ENCODE data around the gene MT1F.
"Not testable (repeated sequence)": the region's sequence is repeated elsewhere in the genome, so short reads cannot be mapped to it uniquely, and the experiment has no call there.

The MT1F gene

GRCh38 chr16:56616608-56617211 is 41.0 kb upstream of the MT1F start:
- DNase-seq (ENCODE audit: low read depth) = no peak
- Histone ChIP-seq H3K4me1 (ENCODE audit: control insufficient read depth, insufficient read depth, low read length) (peaks cover 21% of the 10 kb centered on the region), H3K9ac (ENCODE audit: low read length) (peak overlapping the region; percentile 81), H3K4me3 (ENCODE audit: low read length) (peak overlapping the region; percentile 78), H3K9me3 (ENCODE audit: control insufficient read depth, low read length) (no peaks in the 10 kb centered on the region), H3K27me3 (replicated peaks; ENCODE audit: control insufficient read depth, insufficient read depth, low read length) (no peaks in the 10 kb centered on the region), H3K36me3 (ENCODE audit: control insufficient read depth, insufficient read depth, low read length, severe bottlenecking) (no peaks in the 10 kb centered on the region)

- peak; percentile 28 for DNase-seq (ENCODE audit: low read depth)
- H3K4me3 ChIP-seq (ENCODE audit: low read length) = peak overlapping the region; percentile 78
- H3K9ac ChIP-seq (ENCODE audit: low read length) = peak overlapping the region; percentile 81
- no peaks in the 10 kb centered on the region for H3K9me3 ChIP-seq (ENCODE audit: control insufficient read depth, low read length)
- H3K4me1 ChIP-seq (ENCODE audit: control insufficient read depth, insufficient read depth, low read length) = peaks cover 19% of the 10 kb centered on the region
- no peaks in the 10 kb centered on the region for H3K27me3 ChIP-seq (replicated peaks; ENCODE audit: control insufficient read depth, insufficient read depth, low read length)
- no peaks in the 10 kb centered on the region for H3K36me3 ChIP-seq (ENCODE audit: control insufficient read depth, insufficient read depth, low read length, severe bottlenecking)
Observed at GRCh38 chr16:56617212-56618085, 40.3 kb upstream of the MT1F start.

- no peaks in the 10 kb centered on the region for H3K36me3 ChIP-seq (ENCODE audit: control insufficient read depth, insufficient read depth, low read length, severe bottlenecking)
- H3K9ac ChIP-seq (ENCODE audit: low read length) = no peak overlapping the region
- no peak for DNase-seq (ENCODE audit: low read depth)
- peaks cover 16% of the 10 kb centered on the region for H3K4me1 ChIP-seq (ENCODE audit: control insufficient read depth, insufficient read depth, low read length)
- H3K27me3 ChIP-seq (replicated peaks; ENCODE audit: control insufficient read depth, insufficient read depth, low read length) = no peaks in the 10 kb centered on the region
- H3K4me3 ChIP-seq (ENCODE audit: low read length) = no peak overlapping the region
- H3K9me3 ChIP-seq (ENCODE audit: control insufficient read depth, low read length) = no peaks in the 10 kb centered on the region
Observed at GRCh38 chr16:56618138-56618537, 39.6 kb upstream of the MT1F start.

- Histone ChIP-seq H3K4me3 (ENCODE audit: low read length) (no peak overlapping the region), H3K9me3 (ENCODE audit: control insufficient read depth, low read length) (no peaks in the 10 kb centered on the region), H3K9ac (ENCODE audit: low read length) (no peak overlapping the region), H3K27me3 (replicated peaks; ENCODE audit: control insufficient read depth, insufficient read depth, low read length) (no peaks in the 10 kb centered on the region), H3K36me3 (ENCODE audit: control insufficient read depth, insufficient read depth, low read length, severe bottlenecking) (no peaks in the 10 kb centered on the region), H3K4me1 (ENCODE audit: control insufficient read depth, insufficient read depth, low read length) (peaks cover 16% of the 10 kb centered on the region)
- no peak for DNase-seq (ENCODE audit: low read depth)
Observed at GRCh38 chr16:56620339-56620897, 37.3 kb upstream of the MT1F start.

- H3K27me3 ChIP-seq (replicated peaks; ENCODE audit: control insufficient read depth, insufficient read depth, low read length); H3K4me3 ChIP-seq (ENCODE audit: low read length): not testable (repeated sequence)
- peaks cover 28% of the 10 kb centered on the region for H3K4me1 ChIP-seq (ENCODE audit: control insufficient read depth, insufficient read depth, low read length)
Observed at GRCh38 chr16:56621665-56622445, 35.9 kb upstream of the MT1F start.

GRCh38 chr16:56623184-56623583 is 34.6 kb upstream of the MT1F start:
- H3K9me3 ChIP-seq (ENCODE audit: control insufficient read depth, low read length); H3K36me3 ChIP-seq (ENCODE audit: control insufficient read depth, insufficient read depth, low read length, severe bottlenecking); DNase-seq (ENCODE audit: low read depth); H3K27me3 ChIP-seq (replicated peaks; ENCODE audit: control insufficient read depth, insufficient read depth, low read length); H3K9ac ChIP-seq (ENCODE audit: low read length); H3K4me3 ChIP-seq (ENCODE audit: low read length): not testable (repeated sequence)
- H3K4me1 ChIP-seq (ENCODE audit: control insufficient read depth, insufficient read depth, low read length) = peaks cover 22% of the 10 kb centered on the region

More at GRCh38 chr16:56621665-56622445, 35.9 kb upstream of the MT1F start:
- H3K9ac ChIP-seq (ENCODE audit: low read length); DNase-seq (ENCODE audit: low read depth); H3K9me3 ChIP-seq (ENCODE audit: control insufficient read depth, low read length); H3K36me3 ChIP-seq (ENCODE audit: control insufficient read depth, insufficient read depth, low read length, severe bottlenecking): not testable (repeated sequence)

- H3K36me3 ChIP-seq (ENCODE audit: control insufficient read depth, insufficient read depth, low read length, severe bottlenecking) = no peaks in the 10 kb centered on the region
- peaks cover 22% of the 10 kb centered on the region for H3K4me1 ChIP-seq (ENCODE audit: control insufficient read depth, insufficient read depth, low read length)
- no peak for DNase-seq (ENCODE audit: low read depth)
- H3K4me3 ChIP-seq (ENCODE audit: low read length) = no peak overlapping the region
- no peaks in the 10 kb centered on the region for H3K27me3 ChIP-seq (replicated peaks; ENCODE audit: control insufficient read depth, insufficient read depth, low read length)
- H3K9me3 ChIP-seq (ENCODE audit: control insufficient read depth, low read length) = no peaks in the 10 kb centered on the region
- H3K9ac ChIP-seq (ENCODE audit: low read length) = no peak overlapping the region
Observed at GRCh38 chr16:56623637-56624036, 34.1 kb upstream of the MT1F start.

GRCh38 chr16:56625140-56625942 is 32.4 kb upstream of the MT1F start, which contains the start of gene MT1E:
MT1E (plus strand) TSS chr16:56625781; CDS start chr16:56625852, 71 bp downstream.
- Histone ChIP-seq H3K4me3 (ENCODE audit: low read length) (peak within 1 kb of the TSS; percentile 92), H3K9me3 (ENCODE audit: control insufficient read depth, low read length) (no peaks in the 10 kb centered on the region), H3K9ac (ENCODE audit: low read length) (peak within 1 kb of the TSS; percentile 98), H3K4me1 (ENCODE audit: control insufficient read depth, insufficient read depth, low read length) (peaks cover 22% of the 10 kb centered on the region), H3K27me3 (replicated peaks; ENCODE audit: control insufficient read depth, insufficient read depth, low read length) (no peaks in the 10 kb centered on the region), H3K36me3 (ENCODE audit: control insufficient read depth, insufficient read depth, low read length, severe bottlenecking) (no peaks in the 10 kb centered on the region)
- peak; percentile 76 for DNase-seq (ENCODE audit: low read depth)

- no peaks in the 10 kb centered on the region for H3K36me3 ChIP-seq (ENCODE audit: control insufficient read depth, insufficient read depth, low read length, severe bottlenecking)
- H3K9ac ChIP-seq (ENCODE audit: low read length) = peak overlapping the region; percentile 98
- no peaks in the 10 kb centered on the region for H3K27me3 ChIP-seq (replicated peaks; ENCODE audit: control insufficient read depth, insufficient read depth, low read length)
- no peaks in the 10 kb centered on the region for H3K9me3 ChIP-seq (ENCODE audit: control insufficient read depth, low read length)
- DNase-seq (ENCODE audit: low read depth) = peak; percentile 49
- peak overlapping the region; percentile 92 for H3K4me3 ChIP-seq (ENCODE audit: low read length)
- H3K4me1 ChIP-seq (ENCODE audit: control insufficient read depth, insufficient read depth, low read length) = peaks cover 22% of the 10 kb centered on the region
Observed at GRCh38 chr16:56625943-56626654, 31.7 kb upstream of the MT1F start.

GRCh38 chr16:56626685-56627084 is 31.1 kb upstream of the MT1F start:
- no peaks in the 10 kb centered on the region for H3K36me3 ChIP-seq (ENCODE audit: control insufficient read depth, insufficient read depth, low read length, severe bottlenecking)
- peaks cover 22% of the 10 kb centered on the region for H3K4me1 ChIP-seq (ENCODE audit: control insufficient read depth, insufficient read depth, low read length)
- H3K4me3 ChIP-seq (ENCODE audit: low read length) = peak overlapping the region; percentile 92
- H3K27me3 ChIP-seq (replicated peaks; ENCODE audit: control insufficient read depth, insufficient read depth, low read length) = no peaks in the 10 kb centered on the region
- no peak for DNase-seq (ENCODE audit: low read depth)
- peak overlapping the region; percentile 98 for H3K9ac ChIP-seq (ENCODE audit: low read length)
- no peaks in the 10 kb centered on the region for H3K9me3 ChIP-seq (ENCODE audit: control insufficient read depth, low read length)

Data from adipocyte (in vitro differentiated cells).